A549 (cell line): ENCODE results near the gene PTP4A2.

Experiments used
- CEBPB ChIP-seq, 2 experiments: fragments of >200 bp in 1 of 2; sonication (Bioruptor Twin) in 1 of 2; formaldehyde crosslinking in 1 of 2; IDR thresholded peaks; 2 replicates each; pipeline ENCODE4 v1.6.1; 2012 to 2016
- CTCF ChIP-seq: fragments of >200 bp; sonication (Bioruptor Twin); formaldehyde crosslinking; IDR thresholded peaks from 3 replicates; pipeline ENCODE4 v1.5.1; 2016
- EP300 ChIP-seq, 2 experiments: fragments of >200 bp; sonication (Bioruptor Twin); formaldehyde crosslinking; IDR thresholded peaks; 2 replicates in 1 of 2; 3 replicates in 1 of 2; pipeline ENCODE4 v1.6.1; 2016 to 2017
- HOXA7 ChIP-seq: fragments of 250-450 bp; sonication (Bioruptor Pico); IDR thresholded peaks from 2 replicates; pipeline ENCODE4 v1.5.0; 2020; ENCODE audit warnings: mild to moderate bottlenecking, moderate library complexity
- JUNB ChIP-seq: fragments of >200 bp; sonication (Bioruptor Twin); formaldehyde crosslinking; IDR thresholded peaks from 2 replicates; pipeline ENCODE4 v1.6.1; 2016
- KDM1A ChIP-seq: fragments of 200-600 bp; sonication (generic); IDR thresholded peaks from 2 replicates; pipeline ENCODE4 v1.6.1; 2016; ENCODE audit warnings: low read depth, mild to moderate bottlenecking
- MAZ ChIP-seq: fragments of 150-350 bp; IDR thresholded peaks from 2 replicates; pipeline ENCODE4 v1.6.1; 2014; ENCODE audit warnings: antibody characterized with exemption, low read depth, low read length, borderline replicate concordance
- MYC ChIP-seq: IDR thresholded peaks from 2 replicates; pipeline ENCODE4 v1.6.1; 2012; ENCODE audit warnings: mild to moderate bottlenecking, inconsistent platforms, low read length, improper control_type of control experiment, borderline replicate concordance
- NR3C1 ChIP-seq: fragments of >200 bp; sonication (Bioruptor Twin); formaldehyde crosslinking; IDR thresholded peaks from 3 replicates; pipeline ENCODE4 v1.6.1; 2017
- POLR2A ChIP-seq: IDR thresholded peaks from 2 replicates; pipeline ENCODE4 v1.6.1; 2012; ENCODE audit warnings: mild to moderate bottlenecking, low read length
- RAD21 ChIP-seq, 2 experiments: fragments of >200 bp in 1 of 2; sonication (Bioruptor Twin) in 1 of 2; formaldehyde crosslinking in 1 of 2; IDR thresholded peaks in 1 of 2; conservative IDR thresholded peaks in 1 of 2; 2 replicates in 1 of 2; 3 replicates in 1 of 2; pipeline ENCODE4 v1.6.1; 2012 to 2018; ENCODE audit warnings: inconsistent platforms in 1 of 2
- RNF2 ChIP-seq: fragments of 200-600 bp; sonication (generic); IDR thresholded peaks from 2 replicates; pipeline ENCODE4 v1.6.1; 2016; ENCODE audit warnings: low read depth, mild to moderate bottlenecking, antibody characterized with exemption, moderate library complexity, borderline replicate concordance
- USF2 ChIP-seq: fragments of 450-650 bp; IDR thresholded peaks from 2 replicates; pipeline ENCODE4 v1.6.1; 2014; ENCODE audit warnings: antibody characterized with exemption

GRCh38 chr1:31874942-31875341 lies 63.2 kb downstream of the PTP4A2 start:
- TF ChIP-seq RNF2 (no peak), RAD21 (conservative IDR thresholded peaks at IDR 0.05 in 1 of 2, IDR thresholded peaks at IDR 0.05 in 1 of 2) (no peak), CEBPB (IDR thresholded peaks at IDR 0.05) (no peak), CTCF (no peak), EP300 (IDR thresholded peaks at IDR 0.05) (no peak), USF2 (no peak), MYC (no peak), POLR2A (no peak), HOXA7 (no peak), JUNB (no peak), MAZ (no peak), KDM1A (no peak), NR3C1 (no peak)
